H1 (cell line): ENCODE results near the gene POC1B. TPM values are rescaled to one million over a fixed set of nuclear protein-coding genes. Genes with fewer than 3 reads are reported as not detected.

Source experiments
- HDAC2 ChIP-seq, 2 experiments: fragments of 300-600 bp in 1 of 2; sonication (generic) in 1 of 2; IDR thresholded peaks; 2 replicates each; pipeline ENCODE4 v1.6.1; 2011 to 2012; ENCODE audit warnings: low read depth in 2 of 2, low read length in 2 of 2, mild to moderate bottlenecking in 2 of 2, moderate library complexity in 2 of 2, borderline replicate concordance in 1 of 2, inconsistent platforms in 1 of 2
- JUN ChIP-seq: IDR thresholded peaks from 2 replicates; pipeline ENCODE4 v1.6.1; 2011; ENCODE audit warnings: low read depth, mild to moderate bottlenecking, improper control_type of control experiment, low read length
- YY1 ChIP-seq: IDR thresholded peaks from 2 replicates; pipeline ENCODE4 v1.6.1; 2011; ENCODE audit warnings: low read depth, mild to moderate bottlenecking, low read length
- polyA plus RNA-seq, 7 experiments: library from polyadenylated mRNA; depleted of rRNA in 3 of 7; stranded (reverse) in 5 of 7; unstranded in 2 of 7; fragments of >200 nt in 5 of 7; fragments of 200-250 nt in 2 of 7; gene quantifications; 1 replicate in 5 of 7; 2 replicates in 1 of 7; 4 replicates in 1 of 7; pipeline versions ENCODE4 v1.2.1 to v1.2.3, GENCODE V29; 2011 to 2013; ENCODE audit warnings: missing spikeins in 2 of 7, mixed read lengths in 2 of 7
- total RNA-seq: library from RNA; stranded (reverse); fragmentation: NEBNext Ultra II Directional; extraction: Animal tissue kit (Norgen Biotek cat#: 25700); gene quantifications from 2 replicates; pipeline ENCODE4 v1.2.1, GENCODE V29; 2021
- TF ChIP-seq, protein P1 (sequence below): fragments of 300-600 bp; sonication (generic); IDR thresholded peaks from 2 replicates; pipeline ENCODE4 v1.7.1; 2012; ENCODE audit warnings: low read length, moderate library complexity, mild to moderate bottlenecking, inconsistent platforms; ENCODE audit not compliant: insufficient replicate concordance

POC1B gene
- total and polyA plus RNA-seq, 2 of the 8 experiments (the other 6 are each of a cell fraction or from before 2014, with no cell fraction given) = 7.5 to 16.3 TPM

DNA sequence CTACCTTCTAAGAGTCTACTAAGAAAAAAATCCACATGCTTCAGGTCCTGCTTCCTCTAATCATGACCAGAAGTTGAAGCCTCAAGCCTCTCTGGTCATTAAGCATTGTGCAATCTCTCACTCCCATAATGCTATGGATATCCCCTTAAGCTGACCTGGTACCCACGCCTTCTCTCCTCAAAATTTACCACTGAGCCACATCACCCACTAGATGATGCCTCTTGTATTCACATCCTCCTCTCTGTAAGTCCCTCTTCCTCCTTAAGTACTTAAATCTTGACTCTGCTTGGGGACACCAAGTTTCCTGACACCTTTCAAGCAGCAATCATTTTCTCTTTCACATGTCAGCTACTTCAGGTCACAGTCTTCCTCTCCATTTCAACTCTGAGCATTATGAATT is 11.1 kb downstream of the POC1B start (continued):
- TF ChIP-seq, protein P1, sequence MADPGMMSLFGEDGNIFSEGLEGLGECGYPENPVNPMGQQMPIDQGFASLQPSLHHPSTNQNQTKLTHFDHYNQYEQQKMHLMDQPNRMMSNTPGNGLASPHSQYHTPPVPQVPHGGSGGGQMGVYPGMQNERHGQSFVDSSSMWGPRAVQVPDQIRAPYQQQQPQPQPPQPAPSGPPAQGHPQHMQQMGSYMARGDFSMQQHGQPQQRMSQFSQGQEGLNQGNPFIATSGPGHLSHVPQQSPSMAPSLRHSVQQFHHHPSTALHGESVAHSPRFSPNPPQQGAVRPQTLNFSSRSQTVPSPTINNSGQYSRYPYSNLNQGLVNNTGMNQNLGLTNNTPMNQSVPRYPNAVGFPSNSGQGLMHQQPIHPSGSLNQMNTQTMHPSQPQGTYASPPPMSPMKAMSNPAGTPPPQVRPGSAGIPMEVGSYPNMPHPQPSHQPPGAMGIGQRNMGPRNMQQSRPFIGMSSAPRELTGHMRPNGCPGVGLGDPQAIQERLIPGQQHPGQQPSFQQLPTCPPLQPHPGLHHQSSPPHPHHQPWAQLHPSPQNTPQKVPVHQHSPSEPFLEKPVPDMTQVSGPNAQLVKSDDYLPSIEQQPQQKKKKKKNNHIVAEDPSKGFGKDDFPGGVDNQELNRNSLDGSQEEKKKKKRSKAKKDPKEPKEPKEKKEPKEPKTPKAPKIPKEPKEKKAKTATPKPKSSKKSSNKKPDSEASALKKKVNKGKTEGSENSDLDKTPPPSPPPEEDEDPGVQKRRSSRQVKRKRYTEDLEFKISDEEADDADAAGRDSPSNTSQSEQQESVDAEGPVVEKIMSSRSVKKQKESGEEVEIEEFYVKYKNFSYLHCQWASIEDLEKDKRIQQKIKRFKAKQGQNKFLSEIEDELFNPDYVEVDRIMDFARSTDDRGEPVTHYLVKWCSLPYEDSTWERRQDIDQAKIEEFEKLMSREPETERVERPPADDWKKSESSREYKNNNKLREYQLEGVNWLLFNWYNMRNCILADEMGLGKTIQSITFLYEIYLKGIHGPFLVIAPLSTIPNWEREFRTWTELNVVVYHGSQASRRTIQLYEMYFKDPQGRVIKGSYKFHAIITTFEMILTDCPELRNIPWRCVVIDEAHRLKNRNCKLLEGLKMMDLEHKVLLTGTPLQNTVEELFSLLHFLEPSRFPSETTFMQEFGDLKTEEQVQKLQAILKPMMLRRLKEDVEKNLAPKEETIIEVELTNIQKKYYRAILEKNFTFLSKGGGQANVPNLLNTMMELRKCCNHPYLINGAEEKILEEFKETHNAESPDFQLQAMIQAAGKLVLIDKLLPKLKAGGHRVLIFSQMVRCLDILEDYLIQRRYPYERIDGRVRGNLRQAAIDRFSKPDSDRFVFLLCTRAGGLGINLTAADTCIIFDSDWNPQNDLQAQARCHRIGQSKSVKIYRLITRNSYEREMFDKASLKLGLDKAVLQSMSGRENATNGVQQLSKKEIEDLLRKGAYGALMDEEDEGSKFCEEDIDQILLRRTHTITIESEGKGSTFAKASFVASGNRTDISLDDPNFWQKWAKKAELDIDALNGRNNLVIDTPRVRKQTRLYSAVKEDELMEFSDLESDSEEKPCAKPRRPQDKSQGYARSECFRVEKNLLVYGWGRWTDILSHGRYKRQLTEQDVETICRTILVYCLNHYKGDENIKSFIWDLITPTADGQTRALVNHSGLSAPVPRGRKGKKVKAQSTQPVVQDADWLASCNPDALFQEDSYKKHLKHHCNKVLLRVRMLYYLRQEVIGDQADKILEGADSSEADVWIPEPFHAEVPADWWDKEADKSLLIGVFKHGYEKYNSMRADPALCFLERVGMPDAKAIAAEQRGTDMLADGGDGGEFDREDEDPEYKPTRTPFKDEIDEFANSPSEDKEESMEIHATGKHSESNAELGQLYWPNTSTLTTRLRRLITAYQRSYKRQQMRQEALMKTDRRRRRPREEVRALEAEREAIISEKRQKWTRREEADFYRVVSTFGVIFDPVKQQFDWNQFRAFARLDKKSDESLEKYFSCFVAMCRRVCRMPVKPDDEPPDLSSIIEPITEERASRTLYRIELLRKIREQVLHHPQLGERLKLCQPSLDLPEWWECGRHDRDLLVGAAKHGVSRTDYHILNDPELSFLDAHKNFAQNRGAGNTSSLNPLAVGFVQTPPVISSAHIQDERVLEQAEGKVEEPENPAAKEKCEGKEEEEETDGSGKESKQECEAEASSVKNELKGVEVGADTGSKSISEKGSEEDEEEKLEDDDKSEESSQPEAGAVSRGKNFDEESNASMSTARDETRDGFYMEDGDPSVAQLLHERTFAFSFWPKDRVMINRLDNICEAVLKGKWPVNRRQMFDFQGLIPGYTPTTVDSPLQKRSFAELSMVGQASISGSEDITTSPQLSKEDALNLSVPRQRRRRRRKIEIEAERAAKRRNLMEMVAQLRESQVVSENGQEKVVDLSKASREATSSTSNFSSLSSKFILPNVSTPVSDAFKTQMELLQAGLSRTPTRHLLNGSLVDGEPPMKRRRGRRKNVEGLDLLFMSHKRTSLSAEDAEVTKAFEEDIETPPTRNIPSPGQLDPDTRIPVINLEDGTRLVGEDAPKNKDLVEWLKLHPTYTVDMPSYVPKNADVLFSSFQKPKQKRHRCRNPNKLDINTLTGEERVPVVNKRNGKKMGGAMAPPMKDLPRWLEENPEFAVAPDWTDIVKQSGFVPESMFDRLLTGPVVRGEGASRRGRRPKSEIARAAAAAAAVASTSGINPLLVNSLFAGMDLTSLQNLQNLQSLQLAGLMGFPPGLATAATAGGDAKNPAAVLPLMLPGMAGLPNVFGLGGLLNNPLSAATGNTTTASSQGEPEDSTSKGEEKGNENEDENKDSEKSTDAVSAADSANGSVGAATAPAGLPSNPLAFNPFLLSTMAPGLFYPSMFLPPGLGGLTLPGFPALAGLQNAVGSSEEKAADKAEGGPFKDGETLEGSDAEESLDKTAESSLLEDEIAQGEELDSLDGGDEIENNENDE = no peak
- TF ChIP-seq JUN (no peak), YY1 (no peak), HDAC2 (IDR thresholded peaks at IDR 0.05; ENCODE audit: borderline replicate concordance in 1 of 2, low read depth in 2 of 2, low read length in 2 of 2) (no peak)
